GM18868 (cell line): ENCODE measurements around the gene HBG2.
"Not testable (repeated sequence)": the region's sequence is repeated elsewhere in the genome, so short reads cannot be mapped to it uniquely, and the experiment has no call there.

ENCODE experiments used
- ATAC-seq: cut with Tn5 transposase; IDR thresholded peaks from one replicate; pipeline ENCODE4 v1.9.1; 2021; ENCODE audit warnings: mild to moderate bottlenecking, moderate library complexity; ENCODE audit not compliant: unreplicated experiment

HBG2 gene

DNA sequence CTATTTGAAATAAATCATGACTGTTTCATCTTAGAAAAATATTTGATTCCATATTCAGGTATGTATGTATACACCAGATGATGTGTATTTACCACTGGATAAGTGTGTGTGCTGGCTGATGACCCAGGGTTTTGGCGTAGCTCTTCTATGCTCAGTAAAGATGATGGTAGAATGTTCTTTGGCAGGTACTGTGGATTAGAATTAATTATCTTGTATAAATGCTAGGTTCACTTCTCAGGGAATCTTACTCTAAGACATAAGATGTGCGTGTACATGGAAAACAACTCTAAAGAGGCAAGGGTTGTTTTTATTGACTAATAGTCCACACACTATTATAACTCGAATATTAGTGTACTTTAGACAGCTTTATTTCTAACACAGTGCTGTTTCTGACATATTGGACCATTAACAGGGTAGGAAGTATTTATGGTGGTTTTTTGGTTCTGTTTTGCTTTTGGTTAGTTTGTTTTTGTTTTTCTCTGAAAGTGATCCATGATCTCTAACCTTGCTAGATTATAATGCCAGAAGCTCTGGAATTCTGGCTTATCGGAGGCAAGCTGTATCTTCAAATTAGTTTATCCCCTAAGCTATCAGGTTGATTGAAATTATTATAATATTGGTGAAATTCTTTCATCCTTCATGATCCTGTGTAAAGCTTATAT, 3.9 kb downstream of the HBG2 start:
- no peak for ATAC-seq

DNA sequence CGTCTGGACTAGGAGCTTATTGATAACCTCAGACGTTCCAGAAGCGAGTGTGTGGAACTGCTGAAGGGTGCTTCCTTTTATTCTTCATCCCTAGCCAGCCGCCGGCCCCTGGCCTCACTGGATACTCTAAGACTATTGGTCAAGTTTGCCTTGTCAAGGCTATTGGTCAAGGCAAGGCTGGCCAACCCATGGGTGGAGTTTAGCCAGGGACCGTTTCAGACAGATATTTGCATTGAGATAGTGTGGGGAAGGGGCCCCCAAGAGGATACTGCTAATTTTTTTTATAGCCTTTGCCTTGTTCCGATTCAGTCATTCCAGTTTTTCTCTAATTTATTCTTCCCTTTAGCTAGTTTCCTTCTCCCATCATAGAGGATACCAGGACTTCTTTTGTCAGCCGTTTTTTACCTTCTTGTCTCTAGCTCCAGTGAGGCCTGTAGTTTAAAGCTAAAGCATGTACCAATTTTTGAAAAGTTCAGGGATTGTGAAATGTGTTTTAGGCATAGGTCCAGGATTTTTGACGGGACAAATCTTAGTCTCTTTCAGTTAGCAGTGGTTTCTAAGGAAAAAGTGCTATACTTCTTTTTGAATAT, 4.7 kb downstream of the HBG2 start, which contains the start of gene HBG1:
Gene HBG1 (minus strand): TSS at position 51 of the 590 bp plus-strand sequence. CDS start 53 bp downstream, outside the sequence.
- ATAC-seq: not testable (repeated sequence)

DNA sequence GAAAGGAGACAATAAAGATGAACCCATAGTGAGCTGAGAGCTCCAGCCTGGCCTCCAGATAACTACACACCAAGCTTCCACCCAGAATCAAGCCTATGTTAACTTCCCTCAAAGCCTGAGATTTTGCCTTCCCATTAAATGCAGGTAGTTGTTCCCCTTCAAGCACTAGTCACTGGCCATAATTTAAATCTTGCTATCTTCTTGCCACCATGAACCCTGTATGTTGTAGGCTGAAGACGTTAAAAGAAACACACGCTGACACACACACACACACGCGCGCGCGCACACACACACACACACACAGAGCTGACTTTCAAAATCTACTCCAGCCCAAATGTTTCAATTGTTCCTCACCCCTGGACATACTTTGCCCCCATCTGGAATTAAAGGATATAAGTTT, 6.1 kb downstream of the HBG2 start:
- ATAC-seq: not testable (repeated sequence)

DNA sequence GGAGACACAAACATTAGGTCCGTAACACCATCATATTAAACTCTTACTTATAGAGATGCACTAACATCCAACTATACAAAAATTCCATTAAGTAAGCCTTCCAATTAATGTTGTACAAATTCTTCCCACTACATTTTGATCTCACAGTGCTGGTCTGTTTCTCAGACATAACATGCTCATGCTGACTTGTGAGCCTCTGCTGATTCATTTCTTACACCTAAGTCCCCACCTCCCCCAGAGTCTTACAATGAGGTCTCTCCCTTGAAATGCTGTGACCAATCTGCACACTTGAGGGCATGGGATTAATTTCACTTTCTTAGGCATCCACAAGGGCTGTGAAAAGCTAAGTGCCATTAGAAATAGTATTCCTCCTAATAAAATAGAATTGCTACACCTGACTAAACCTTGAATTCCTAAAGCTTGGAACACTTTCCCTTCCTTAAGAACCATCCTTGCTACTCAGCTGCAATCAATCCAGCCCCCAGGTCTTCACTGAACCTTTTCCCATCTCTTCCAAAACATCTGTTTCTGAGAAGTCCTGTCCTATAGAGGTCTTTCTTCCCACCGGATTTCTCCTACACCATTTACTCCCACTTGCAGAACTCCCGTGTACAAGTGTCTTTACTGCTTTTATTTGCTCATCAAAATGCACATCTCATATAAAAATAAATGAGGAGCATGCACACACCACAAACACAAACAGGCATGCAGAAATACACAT, 6.9 kb downstream of the HBG2 start:
- no peak for ATAC-seq

DNA sequence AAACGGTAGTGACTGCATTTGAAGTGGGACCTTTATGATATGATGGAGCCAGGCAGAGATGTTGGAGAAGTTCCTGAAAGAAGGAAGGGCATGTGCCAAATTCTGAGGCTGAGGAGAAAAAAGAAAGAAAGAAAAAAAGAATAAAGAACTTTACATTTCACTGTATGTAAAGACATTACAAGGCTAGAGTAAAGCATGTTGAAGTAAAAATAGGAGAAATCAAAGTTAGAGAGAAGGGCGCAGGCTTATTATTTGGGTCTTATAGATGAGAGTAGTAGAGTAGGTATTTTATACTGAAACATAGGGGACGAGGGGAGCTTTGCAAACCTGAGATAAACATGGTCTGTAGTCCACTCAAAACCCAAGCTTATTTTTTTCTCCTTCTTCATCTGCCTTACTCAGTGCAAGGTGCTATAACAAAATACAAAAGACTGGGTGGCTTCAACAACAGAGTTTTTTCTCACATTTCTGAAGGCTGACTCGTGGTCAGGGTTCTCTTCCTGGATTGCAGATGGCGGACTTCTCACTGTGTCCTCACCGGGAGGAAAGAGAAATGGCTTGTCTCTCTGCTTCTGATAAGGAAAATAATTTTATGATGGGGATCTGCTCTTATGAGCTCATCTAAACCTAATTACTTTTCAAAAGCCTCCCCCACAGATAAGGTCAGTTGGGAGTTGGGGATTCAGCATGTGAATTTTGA, 7.7 kb downstream of the HBG2 start:
- ATAC-seq: no peak

DNA sequence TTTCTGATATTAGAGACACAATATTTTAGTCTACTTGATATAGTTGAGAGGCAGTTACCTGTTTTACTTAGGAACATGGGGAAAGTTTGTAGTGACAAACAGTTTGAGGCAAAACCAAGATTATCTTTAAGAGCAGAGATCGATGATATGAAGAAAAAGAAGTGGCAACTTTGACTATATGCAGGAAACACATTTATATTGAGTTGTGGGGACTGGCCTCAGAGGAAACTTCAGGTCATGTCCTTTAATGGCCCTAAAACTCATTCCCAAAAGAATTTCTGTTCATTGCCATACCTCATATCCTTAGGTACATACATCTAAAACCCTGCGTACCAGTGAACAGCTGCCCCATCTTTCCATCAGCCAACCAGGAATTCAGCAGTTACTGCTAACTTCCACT, 9.4 kb downstream of the HBG2 start:
- ATAC-seq: no peak

DNA sequence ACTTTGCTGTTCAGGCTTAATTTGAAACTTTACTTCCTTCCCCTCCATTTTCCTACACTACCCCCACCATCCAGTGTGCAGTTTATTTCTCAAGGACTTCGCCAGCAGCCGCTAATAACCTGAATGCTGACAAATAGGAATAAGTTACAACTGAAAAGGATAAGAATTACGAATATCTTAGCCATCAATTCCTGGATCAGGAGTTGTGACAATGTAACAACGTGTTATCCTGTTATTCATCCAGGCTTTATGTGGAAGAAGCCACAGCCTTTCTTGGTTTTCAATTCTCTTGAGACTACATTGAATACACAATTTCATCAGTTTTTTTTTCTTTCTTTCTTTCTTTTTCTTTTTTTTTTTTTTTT, 10.8 kb downstream of the HBG2 start:
- no peak for ATAC-seq

DNA sequence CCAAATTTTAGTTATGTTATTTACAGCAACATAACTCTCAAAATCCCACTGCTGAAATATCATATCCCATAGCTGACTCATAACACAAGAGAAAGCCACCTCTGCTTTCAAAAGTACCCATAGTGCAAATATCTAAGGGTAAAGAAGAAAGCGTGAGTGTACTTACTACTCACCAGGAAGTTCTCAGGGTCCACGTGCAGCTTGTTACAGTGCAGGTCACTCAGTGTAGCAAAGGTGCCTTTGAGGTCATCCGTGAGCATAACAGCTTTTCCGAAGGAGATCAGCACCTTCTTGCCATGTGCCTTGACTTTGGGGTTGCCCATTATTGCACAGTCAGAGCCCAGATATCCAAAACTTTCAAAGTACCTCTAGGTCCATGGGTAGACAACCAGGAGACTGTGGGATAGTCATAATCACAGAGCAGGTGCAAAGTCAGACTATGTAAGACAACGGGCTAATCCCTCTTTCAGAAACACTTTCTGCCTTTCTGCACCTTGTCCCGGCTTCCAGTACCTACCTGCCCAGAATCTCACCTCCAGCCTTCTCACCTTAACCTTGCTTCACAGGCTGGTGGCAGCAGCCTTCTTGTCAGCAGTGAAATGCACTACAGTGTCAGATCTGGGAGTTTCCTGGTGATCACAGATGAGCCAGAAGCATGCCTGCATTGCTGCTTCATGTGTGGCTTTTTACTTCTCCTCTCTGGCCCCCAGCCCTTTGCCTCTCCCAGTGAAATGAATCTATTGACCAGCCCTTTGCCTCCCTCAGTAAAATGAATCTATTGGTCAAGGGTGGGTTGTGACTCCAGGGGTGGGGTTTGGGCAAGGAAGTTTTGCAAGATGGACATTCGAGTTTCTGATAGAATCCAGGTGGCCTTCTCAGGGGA, 11.4 kb downstream of the HBG2 start:
- ATAC-seq: peak; percentile 74

DNA sequence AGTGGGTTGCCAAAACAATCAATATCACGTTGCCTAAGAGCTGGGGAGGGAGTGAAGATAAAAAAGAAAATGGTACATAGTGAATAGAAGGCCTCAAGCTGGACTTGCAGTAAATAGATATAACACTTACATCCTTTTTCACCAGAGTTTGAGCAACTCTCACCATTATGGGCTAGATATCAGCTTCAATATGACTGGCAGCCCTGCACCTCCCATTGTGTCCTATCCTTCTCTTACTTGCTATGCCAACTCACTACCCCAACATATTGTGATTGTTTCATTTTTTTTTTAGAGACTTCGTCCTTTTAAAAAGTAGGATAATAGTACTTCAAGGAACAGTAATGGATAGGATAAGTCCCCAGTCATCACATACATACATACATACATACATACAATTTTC, 12.4 kb downstream of the HBG2 start:
- ATAC-seq: no peak

DNA sequence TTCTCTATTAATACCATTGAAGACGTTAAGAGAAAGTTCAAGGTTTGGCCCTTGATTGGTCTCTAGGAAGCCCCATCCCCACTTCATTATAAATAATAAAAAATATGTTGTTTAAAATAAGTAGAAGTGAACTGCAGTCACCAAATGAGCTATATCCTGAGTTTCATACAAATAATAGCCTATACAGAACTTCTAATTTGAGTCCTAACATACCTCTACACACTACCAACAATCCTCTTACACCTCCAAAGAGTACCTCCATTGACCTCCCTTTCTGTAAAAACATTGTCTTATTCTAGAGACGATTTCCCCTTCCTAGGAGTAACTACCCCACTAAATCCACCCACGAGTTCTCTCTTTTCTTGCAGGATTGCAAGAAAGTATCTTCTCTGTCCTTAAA, 13.1 kb downstream of the HBG2 start:
- no peak for ATAC-seq

DNA sequence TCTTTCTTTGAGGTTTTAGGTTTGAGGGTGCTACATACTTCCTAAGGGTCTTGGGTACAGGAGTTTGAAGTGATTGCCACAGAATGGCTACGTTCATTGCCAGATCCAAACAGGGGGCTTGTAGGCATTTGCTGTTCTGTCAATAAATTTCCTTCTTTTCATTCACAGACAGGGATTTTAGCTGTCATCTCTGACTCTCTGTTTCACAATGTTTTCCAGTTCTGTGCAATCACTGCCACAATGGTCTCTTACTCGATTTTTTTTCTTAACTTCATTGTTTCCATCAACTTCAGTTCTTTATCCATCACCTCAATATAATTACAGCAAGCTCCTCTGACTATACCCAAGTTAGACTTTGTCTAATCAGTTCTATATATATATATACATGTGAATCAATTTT, 14.1 kb downstream of the HBG2 start:
- no peak for ATAC-seq

DNA sequence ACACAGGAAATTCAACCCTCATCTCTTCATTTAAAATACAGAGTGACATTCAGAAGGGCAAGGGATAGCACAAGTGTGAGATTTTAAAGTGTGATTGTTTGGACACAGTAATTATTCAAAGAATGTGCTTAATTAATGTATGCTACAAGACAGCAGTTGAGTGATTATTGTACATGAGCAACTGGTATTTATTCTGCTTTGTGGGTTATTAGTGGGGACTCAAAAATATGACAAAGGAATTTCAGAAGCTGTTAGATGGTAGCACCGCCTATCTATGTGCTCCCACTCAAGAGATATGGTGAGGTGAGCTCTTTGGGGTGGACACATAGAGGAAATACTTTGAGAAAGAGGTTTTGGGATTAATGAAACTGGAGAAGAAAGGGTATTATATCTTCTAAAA, 14.5 kb downstream of the HBG2 start:
- no peak for ATAC-seq

DNA sequence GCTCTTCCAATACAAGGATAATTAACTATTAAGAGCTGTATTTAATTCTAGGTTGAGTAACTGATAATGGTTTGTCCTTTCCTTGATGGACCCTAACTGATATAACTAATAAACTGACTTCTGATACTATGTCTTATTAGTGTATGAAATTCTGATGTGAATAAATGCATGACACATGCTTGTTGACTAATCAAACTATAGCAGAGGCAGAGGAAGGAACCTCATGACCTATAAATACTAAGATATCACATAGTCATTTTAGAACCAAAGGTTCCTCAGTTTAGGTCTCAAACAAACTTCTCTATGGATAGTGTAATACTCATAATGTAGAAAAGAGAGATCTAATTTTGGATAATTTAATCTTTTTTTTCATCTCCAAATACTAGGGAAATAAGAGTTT, 15.5 kb downstream of the HBG2 start:
- ATAC-seq: no peak

DNA sequence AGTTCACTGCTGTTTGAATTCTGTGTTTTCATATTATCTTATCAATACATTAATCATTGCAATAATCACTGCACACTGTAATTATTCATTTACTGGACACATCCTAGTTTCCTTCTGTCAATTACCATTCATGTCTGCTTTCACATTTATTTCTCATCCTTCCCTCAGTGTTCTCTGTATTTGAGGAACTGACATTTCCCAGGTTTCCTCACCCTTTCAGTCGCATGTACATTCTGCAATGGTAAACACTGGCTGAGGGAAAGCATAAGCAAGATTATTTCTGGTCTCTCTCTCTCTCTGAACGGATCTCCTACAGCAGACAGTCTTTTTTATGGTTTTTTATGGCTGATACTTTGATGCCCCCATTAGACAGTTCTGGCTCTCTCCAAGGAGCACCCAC, 16.1 kb downstream of the HBG2 start:
- no peak for ATAC-seq

DNA sequence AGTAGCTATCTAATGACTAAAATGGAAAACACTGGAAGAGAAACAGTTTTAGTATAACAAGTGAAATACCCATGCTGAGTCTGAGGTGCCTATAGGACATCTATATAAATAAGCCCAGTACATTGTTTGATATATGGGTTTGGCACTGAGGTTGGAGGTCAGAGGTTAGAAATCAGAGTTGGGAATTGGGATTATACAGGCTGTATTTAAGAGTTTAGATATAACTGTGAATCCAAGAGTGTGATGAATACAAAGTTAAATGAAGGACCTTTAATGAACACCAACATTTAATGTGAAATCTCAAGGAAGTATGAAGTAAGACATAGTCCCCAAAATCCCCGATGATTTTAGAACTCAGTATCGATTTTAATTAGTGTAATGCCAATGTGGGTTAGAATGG, 17.2 kb downstream of the HBG2 start:
- no peak for ATAC-seq

DNA sequence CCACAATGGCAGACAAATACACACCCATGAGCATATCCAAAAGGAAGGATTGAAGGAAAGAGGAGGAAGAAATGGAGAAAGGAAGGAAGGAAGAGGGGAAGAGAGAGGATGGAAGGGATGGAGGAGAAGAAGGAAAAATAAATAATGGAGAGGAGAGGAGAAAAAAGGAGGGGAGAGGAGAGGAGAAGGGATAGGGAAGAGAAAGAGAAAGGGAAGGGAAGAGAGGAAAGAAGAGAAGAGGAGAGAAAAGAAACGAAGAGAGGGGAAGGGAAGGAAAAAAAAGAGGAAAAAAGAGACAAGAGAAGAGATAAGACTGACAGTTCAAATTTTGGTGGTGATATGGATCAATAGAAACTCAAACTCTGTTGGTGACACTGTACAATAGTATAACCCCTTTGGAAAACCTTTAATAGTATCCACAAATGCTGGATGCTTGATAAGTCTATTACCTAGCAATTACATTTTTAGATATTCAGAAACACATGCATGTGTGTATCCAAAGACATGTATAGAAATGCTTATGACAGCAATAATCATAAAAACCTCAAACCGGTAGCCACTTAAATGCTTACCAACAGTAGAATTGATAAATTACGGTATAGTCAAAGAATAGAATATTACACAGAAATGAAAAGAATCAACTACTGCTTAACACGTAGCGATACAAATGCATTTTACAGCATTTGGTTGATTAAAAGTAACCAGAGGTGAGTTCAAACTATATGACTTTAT, 19.1 kb downstream of the HBG2 start:
- ATAC-seq: no peak

DNA sequence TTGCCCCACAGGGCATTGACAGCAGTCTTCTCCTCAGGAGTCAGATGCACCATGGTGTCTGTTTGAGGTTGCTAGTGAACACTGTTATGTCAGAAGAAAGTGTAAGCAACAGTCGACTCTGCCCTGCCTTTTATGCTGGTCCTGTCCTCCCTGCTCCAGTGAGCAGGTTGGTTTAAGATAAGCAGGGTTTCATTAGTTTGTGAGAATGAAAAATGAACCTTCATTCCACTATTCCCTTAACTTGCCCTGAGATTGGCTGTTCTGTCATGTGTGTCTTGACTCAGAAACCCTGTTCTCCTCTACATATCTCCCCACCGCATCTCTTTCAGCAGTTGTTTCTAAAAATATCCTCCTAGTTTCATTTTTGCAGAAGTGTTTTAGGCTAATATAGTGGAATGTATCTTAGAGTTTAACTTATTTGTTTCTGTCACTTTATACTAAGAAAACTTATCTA, 20.2 kb downstream of the HBG2 start, which contains the start of gene HBD:
Gene HBD (minus strand): TSS at position 103 of the 454 bp plus-strand sequence. CDS start 50 bp downstream, at position 53.
- peak; percentile 89 for ATAC-seq

DNA sequence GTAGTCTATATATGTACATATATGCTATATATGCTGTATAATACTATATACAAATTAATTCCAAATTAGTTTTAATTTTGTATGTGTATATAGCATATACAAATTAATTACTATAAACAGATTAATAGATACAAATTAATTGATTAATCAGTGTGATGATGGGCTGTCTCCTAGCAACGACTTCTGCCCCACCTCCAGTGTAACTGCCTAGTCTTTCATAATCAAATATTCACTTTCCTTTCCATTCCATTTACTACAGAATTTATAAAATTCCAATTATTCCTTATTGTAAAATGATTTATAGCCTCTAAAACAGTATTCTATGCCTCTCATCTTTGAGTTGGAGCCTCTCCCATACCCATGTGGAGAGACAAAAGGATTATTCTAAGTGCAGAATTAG, 21.3 kb downstream of the HBG2 start:
- ATAC-seq: no peak

DNA sequence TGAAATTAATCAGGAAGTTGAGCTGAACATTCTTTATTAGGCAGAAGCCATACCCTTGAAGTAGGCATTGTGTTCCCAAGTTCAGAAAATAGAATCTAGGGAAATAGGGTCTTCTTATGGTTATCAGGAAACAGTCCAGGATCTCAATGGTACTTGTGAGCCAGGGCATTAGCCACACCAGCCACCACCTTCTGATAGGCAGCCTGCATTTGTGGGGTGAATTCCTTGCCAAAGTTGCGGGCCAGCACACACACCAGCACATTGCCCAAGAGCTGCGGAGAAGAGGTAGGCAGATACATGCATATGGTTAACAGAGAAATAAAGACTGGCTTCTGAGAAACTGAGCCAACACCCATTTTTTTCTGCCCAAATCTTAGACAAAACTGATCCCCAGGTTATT, 21.8 kb downstream of the HBG2 start:
- no peak for ATAC-seq

DNA sequence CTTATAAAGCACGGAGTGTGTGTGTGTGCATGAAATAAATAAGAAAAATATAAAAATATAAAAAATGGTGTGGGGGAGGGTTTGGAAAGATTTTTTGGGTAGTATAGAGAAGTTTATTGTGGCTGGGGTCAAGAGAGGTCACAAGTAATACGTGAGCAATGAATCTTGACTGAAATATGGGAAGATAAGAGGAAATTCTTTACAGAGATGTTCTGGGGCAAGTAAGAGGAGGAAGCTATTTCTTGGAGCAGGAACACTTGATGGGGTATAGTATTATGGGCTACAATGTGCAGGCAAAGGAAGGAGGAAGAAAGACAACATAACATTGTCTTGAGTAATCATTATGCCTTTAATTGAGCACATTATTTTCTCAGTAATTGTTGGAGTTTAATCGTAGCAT, 22.4 kb downstream of the HBG2 start:
- ATAC-seq: no peak
